LoVo (cell line): ENCODE data around the gene REELD1.

Experiments used
- DNase-seq: peaks from one replicate; pipeline ENCODE4 v3.0.0-alpha.2; 2016; ENCODE audit warnings: low spot score

The REELD1 gene

GRCh38 chr4:146214238-146214637 is at the start of gene REELD1:
Gene REELD1, plus strand, starts transcription at chr4:146214538. Its CDS starts 2,415 bp downstream, at chr4:146216953.
- DNase-seq, result no peak

DNA sequence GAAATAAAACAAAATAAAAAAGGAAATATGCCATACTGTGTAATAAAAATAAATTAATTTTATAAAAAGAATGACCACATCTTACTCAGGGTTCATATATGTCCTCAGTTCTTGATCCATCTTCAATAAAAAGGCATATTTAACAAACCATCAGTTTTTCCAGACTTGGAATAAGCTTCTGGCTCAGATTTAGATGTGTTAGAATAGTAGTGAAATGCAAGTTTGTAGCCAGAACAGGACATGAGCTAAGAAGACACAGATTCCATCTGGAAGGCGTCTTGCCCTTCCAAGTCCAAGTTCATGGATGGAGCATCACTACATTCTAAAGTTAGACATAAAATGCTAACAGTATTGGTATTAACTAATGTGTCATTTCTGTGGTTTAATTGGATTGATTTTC is 49.1 kb upstream of the REELD1 start:
- DNase-seq, result no peak

- DNase-seq, result no peak
Measured at GRCh38 chr4:146165840-146166239, 48.5 kb upstream of the REELD1 start.

- DNase-seq, result no peak
Measured at GRCh38 chr4:146170149-146170548, 44.2 kb upstream of the REELD1 start.

GRCh38 chr4:146175541-146176453 is 38.5 kb upstream of the REELD1 start, which contains the start of gene LSM6:
Gene LSM6, plus strand, starts transcription at chr4:146175718. Its CDS starts 7,204 bp downstream, at chr4:146182922.
- DNase-seq, result peak; percentile 88

- no peak for DNase-seq
Measured at GRCh38 chr4:146176891-146177290, 37.4 kb upstream of the REELD1 start.

- DNase-seq, result no peak
Measured at GRCh38 chr4:146178126-146178525, 36.2 kb upstream of the REELD1 start.

- no peak for DNase-seq
Measured at GRCh38 chr4:146179784-146180370, 34.5 kb upstream of the REELD1 start.

- DNase-seq, result no peak
Measured at GRCh38 chr4:146182443-146182842, 31.9 kb upstream of the REELD1 start.

GRCh38 chr4:146183209-146183608 is 31.1 kb upstream of the REELD1 start:
- no peak for DNase-seq

DNA sequence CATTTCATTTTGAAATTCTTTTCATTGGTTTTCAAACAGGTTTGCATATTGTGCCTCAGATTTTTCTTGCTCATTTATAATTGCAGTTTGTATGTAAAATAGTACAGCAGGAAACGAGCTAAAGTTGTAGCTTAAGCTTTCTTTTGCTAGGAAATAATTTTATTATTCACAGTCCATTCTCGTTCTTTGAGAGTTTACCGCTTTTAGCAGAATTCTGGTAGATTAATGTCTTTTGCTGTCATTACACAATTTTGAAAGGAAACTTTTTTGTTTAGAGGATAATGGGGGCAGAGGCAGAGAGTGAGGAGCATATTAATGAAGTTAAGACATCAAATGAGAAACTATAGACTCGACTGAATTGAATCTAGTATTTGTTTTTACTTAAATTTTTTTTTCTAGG is 28.3 kb upstream of the REELD1 start:
- no peak for DNase-seq

DNA sequence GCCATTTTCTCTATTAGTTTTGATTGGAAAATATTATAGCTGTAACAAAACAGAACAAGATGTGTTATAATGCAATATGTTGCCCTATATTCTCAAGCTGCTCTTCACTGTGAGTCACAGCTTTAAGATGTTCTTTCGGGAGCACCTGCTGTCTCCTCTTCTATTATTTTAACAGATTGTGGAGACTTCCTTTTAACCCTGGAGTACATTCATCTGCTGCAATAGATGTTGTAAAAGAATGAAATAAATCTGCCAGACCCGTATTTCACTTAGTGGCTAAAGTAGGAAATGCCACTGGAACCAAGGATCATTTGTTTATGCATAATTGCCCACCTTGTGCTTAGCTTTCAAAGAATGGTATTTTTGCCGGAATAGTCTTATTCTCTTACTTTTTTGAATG is 27.7 kb upstream of the REELD1 start:
- DNase-seq, result no peak

GRCh38 chr4:146190456-146190855 is 23.9 kb upstream of the REELD1 start:
- no peak for DNase-seq

GRCh38 chr4:146191766-146192458 is 22.4 kb upstream of the REELD1 start:
- DNase-seq, result no peak

- no peak for DNase-seq
Measured at GRCh38 chr4:146193628-146194027, 20.7 kb upstream of the REELD1 start.

DNA sequence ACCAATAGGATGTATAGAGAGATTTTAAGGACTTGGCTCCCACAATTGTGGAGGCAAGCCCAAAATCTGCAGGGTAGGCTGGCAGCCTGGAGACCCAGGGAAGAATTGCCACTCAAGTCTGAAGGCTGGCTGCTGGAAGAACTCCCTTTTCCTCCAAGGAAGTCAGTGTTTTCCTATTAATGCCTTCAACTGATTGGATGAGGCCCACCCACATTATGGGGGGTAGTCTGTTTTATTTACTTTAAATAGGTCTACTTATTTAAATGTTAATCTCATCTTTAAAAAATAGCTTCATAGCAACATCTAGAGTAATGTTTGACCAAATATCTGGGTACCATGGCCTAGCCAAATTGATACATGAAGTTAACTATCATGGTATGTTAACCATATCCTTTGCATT is 20.1 kb upstream of the REELD1 start:
- DNase-seq, result no peak

DNA sequence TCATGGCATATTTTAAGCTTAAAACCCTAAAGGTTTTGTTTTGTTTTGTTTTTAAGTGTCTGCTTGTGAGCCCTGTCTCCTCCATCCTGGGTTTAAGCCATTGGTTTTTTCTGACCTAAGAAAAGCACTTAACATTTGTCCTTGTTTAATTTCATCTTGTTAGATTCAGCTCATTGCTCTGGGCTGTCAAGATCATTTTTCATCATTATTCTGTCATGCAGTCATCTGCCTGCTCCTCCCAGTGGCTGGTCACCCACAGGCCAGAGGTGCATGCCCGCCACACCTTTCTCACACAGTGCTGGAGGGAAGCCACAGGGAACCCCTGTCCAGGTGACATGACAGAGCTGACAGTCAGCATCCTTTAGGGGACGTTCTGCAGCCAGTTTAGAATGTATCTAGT is 11.7 kb upstream of the REELD1 start:
- no peak for DNase-seq

GRCh38 chr4:146207410-146207809 is 6.9 kb upstream of the REELD1 start:
- DNase-seq, result no peak

DNA sequence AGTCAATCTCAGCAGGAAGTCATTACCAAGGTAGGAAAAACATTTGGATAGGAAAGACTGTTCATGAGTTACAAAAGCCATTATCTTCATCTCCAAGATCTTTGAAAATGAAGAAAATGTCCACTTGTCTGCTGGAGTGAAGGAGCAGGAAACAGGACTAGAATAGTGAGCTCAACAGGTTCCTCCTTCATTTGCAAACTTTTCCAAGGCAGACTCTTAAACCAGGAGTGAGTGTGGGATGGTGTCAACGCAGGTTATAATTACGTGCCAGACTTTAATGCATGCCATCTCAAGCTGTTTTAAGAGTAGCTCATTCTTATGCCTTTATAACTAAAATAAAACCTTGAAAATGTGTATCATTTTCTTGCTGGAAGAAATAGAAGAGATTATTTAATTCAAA is 3.4 kb upstream of the REELD1 start:
- no peak for DNase-seq

GRCh38 chr4:146211440-146211839 is 2.9 kb upstream of the REELD1 start:
- DNase-seq, result no peak

GRCh38 chr4:146212781-146213180 is 1.6 kb upstream of the REELD1 start:
- DNase-seq, result no peak

GRCh38 chr4:146222313-146222712 is 8.0 kb downstream of the REELD1 start:
- DNase-seq, result peak; percentile 24
